ENCODE data around the gene ECHDC1.

GRCh38 chr6:127247114-127248096 lies 96.0 kb downstream of the ECHDC1 start:
- TF ChIP-seq JUND (IDR thresholded peaks at IDR 0.05): no peak
- TF ChIP-seq POLR2AphosphoS5 (IDR thresholded peaks at IDR 0.05; ENCODE audit: low read depth, low read length): no peak
- TF ChIP-seq, protein P1, sequence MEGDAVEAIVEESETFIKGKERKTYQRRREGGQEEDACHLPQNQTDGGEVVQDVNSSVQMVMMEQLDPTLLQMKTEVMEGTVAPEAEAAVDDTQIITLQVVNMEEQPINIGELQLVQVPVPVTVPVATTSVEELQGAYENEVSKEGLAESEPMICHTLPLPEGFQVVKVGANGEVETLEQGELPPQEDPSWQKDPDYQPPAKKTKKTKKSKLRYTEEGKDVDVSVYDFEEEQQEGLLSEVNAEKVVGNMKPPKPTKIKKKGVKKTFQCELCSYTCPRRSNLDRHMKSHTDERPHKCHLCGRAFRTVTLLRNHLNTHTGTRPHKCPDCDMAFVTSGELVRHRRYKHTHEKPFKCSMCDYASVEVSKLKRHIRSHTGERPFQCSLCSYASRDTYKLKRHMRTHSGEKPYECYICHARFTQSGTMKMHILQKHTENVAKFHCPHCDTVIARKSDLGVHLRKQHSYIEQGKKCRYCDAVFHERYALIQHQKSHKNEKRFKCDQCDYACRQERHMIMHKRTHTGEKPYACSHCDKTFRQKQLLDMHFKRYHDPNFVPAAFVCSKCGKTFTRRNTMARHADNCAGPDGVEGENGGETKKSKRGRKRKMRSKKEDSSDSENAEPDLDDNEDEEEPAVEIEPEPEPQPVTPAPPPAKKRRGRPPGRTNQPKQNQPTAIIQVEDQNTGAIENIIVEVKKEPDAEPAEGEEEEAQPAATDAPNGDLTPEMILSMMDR (IDR thresholded peaks at IDR 0.05 in 2 of 3, conservative IDR thresholded peaks at IDR 0.05 in 1 of 3; ENCODE audit: borderline replicate concordance in 1 of 3, insufficient read depth in 1 of 3, low read depth in 2 of 3, low read length in 2 of 3): no peak
- TF ChIP-seq SIN3A (IDR thresholded peaks at IDR 0.05; ENCODE audit: low read depth): no peak
- TF ChIP-seq EZH2 (IDR thresholded peaks at IDR 0.05): no peak
- TF ChIP-seq POLR2A (IDR thresholded peaks at IDR 0.05; ENCODE audit: borderline replicate concordance, extremely low read depth, insufficient read depth, insufficient read length): no peak
- TF ChIP-seq, protein P2, sequence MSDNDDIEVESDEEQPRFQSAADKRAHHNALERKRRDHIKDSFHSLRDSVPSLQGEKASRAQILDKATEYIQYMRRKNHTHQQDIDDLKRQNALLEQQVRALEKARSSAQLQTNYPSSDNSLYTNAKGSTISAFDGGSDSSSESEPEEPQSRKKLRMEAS (IDR thresholded peaks at IDR 0.05): no peak
- TF ChIP-seq ZNF274 (IDR thresholded peaks at IDR 0.05; ENCODE audit: low read depth, low read length): no peak
- no peak for TF ChIP-seq FOSL1 (IDR thresholded peaks at IDR 0.05; ENCODE audit: low read depth)
- TF ChIP-seq CEBPB (IDR thresholded peaks at IDR 0.05; ENCODE audit: low read depth): no peak
- no peak for TF ChIP-seq EZH2phosphoT487 (IDR thresholded peaks at IDR 0.05; ENCODE audit: borderline replicate concordance)
- TF ChIP-seq RAD21 (IDR thresholded peaks at IDR 0.05; ENCODE audit: low read depth): no peak
- TF ChIP-seq, protein P3, sequence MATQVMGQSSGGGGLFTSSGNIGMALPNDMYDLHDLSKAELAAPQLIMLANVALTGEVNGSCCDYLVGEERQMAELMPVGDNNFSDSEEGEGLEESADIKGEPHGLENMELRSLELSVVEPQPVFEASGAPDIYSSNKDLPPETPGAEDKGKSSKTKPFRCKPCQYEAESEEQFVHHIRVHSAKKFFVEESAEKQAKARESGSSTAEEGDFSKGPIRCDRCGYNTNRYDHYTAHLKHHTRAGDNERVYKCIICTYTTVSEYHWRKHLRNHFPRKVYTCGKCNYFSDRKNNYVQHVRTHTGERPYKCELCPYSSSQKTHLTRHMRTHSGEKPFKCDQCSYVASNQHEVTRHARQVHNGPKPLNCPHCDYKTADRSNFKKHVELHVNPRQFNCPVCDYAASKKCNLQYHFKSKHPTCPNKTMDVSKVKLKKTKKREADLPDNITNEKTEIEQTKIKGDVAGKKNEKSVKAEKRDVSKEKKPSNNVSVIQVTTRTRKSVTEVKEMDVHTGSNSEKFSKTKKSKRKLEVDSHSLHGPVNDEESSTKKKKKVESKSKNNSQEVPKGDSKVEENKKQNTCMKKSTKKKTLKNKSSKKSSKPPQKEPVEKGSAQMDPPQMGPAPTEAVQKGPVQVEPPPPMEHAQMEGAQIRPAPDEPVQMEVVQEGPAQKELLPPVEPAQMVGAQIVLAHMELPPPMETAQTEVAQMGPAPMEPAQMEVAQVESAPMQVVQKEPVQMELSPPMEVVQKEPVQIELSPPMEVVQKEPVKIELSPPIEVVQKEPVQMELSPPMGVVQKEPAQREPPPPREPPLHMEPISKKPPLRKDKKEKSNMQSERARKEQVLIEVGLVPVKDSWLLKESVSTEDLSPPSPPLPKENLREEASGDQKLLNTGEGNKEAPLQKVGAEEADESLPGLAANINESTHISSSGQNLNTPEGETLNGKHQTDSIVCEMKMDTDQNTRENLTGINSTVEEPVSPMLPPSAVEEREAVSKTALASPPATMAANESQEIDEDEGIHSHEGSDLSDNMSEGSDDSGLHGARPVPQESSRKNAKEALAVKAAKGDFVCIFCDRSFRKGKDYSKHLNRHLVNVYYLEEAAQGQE (IDR thresholded peaks at IDR 0.05; ENCODE audit: low read depth): no peak

Measured in HCT116 (cell line).